Subcutaneous adipose tissue (tissue), 4 donors: ENCODE results near the gene SLC6A6. TPM values are rescaled to one million over a fixed set of nuclear protein-coding genes. Genes with fewer than 3 reads are reported as not detected.

Experiments
- total RNA-seq, 4 donors: library from RNA; depleted of rRNA; stranded (reverse); fragments of >200 nt; gene quantifications; one replicate each; pipeline ENCODE4 v1.1.0, GENCODE V29; 2016
- TF ChIP-seq, protein P1 (sequence below): fragments of 450-650 bp; IDR thresholded peaks from one replicate; pipeline ENCODE4 v1.5.1; 2016; ENCODE audit warnings: low read depth, mild to moderate bottlenecking, control low read depth, antibody characterized with exemption, moderate library complexity

Gene SLC6A6
- total RNA-seq, 4 donors from 2014 or later, result 20.5 to 64.8 (median 30.7) TPM

DNA sequence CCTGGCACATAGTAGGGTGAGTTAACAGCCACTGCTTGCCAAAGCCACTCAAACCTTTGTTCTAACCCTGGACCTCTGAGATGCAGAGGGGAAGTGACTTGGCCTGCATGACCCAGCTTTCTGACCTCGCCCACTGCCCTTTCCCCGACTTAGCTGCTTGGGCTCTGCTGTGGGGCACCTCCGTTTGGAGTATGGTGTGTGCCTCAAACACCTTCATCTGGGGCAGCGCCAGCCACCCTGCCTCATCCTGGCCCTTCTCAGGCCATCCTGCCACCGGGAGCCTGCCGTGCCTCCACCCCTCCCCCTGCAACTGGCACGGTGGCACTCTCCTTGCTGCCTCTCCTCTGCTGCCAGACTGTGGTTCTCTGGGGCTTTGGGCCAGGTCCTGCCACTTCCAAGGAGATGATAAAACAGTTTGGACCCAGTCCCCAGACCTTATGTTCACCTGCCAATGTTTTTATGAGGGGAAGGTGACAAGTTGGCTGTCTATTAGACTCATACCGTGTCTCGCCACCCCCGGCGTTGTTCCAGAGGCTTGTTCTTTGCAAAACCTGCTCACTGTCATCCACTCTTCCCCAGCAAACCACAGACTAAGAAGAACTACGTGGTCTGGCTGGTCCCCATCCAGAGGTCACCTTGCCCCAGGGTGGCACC, 32.2 kb downstream of the SLC6A6 start:
- TF ChIP-seq, protein P1, sequence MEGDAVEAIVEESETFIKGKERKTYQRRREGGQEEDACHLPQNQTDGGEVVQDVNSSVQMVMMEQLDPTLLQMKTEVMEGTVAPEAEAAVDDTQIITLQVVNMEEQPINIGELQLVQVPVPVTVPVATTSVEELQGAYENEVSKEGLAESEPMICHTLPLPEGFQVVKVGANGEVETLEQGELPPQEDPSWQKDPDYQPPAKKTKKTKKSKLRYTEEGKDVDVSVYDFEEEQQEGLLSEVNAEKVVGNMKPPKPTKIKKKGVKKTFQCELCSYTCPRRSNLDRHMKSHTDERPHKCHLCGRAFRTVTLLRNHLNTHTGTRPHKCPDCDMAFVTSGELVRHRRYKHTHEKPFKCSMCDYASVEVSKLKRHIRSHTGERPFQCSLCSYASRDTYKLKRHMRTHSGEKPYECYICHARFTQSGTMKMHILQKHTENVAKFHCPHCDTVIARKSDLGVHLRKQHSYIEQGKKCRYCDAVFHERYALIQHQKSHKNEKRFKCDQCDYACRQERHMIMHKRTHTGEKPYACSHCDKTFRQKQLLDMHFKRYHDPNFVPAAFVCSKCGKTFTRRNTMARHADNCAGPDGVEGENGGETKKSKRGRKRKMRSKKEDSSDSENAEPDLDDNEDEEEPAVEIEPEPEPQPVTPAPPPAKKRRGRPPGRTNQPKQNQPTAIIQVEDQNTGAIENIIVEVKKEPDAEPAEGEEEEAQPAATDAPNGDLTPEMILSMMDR, result no peak

DNA sequence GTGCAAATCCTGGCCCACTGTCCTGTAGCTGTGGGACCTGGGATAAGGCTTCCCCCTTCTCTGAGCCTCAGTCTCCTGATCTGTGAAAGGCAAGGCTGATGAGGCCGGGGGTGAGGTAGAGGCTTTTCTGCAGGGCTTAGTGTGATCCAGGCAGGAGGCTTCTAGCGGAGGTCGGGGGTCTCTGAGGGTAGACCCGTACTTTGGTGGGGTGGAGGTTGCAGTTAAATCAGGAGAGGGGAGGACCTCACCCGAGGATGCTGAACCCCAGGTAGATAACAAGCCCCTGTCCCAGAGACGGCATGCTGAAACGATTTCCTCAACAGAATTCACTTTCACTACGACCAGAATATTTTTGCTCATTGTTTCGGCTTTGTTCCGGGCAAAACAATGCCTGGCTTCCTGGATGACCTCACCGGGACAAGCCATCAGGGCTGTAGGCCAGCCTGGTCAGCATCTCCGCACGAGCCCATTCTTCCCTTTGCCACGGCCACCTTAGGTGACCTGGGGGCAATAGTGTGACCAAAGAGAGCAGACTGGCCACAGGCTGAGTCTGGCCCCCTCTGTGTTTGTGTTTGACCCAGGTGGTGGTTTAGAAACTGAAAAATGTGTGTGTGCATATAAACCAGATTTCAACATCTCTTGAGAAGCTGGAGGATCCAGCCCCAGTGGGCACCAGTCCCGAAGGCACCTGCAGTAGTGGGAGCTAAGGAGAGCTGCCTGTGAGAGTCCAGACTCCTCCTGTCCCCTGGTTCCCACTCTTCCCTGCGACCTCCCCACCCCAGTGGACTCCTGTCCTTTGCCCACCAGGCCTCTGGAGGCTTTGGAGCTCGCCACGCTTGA, 33.0 kb downstream of the SLC6A6 start:
- TF ChIP-seq, protein P1, result no peak

DNA sequence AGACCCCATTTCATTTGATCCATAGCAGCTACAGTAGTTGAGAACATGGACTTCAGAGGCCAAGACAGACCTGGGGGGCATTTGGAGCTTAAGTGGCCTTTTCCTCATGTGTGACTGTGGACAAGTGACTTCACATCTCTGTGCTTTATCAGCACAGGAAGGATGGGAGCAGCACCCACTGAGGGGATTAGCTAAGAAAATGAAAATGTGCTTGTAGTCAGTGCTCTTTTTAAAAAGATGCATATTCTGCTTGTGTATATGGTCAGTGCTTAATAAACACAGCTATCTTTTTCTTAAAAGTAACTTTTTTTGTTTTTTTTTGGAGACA, 34.5 kb downstream of the SLC6A6 start:
- TF ChIP-seq, protein P1, result no peak

DNA sequence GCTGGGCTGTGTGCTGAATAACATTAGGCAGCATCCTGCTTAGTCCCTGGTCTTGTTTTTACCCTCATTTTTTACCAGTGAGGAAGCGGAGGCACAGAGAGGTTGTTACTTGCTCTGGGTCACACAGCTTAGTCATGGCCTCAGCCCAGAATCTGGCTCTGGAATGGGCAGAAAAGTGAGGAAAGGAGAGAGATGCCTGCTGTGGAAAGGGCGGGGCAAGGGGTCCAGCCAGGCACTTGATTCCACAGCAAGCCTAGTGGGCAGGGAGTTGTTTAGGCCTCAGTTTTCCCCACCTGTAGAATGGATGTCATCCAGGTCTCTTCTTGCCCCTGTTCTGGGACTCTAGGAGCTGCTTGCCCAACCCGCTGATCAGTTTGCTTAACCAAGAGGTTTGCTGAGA, 35.9 kb downstream of the SLC6A6 start:
- TF ChIP-seq, protein P1, result no peak

DNA sequence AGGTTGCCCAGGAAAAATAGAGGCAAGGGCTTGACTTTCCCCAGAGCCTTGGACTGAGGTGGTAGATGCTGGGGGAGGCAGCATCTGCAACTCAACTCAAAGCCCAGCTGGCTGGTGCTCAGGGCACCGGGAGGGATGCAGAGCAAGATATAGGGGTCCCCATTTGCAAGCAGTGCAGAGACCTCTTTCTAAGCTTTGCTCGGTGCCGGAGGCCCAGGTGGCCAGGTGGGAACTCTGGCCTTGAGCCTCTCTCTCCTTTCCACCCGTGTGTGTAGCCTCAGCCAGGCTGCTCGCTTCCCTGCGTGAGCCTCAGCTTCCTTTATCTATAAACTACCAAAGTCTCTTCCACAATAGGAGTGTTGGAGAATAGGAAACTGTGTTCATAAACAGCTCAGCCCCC, 36.5 kb downstream of the SLC6A6 start:
- TF ChIP-seq, protein P1, result no peak

DNA sequence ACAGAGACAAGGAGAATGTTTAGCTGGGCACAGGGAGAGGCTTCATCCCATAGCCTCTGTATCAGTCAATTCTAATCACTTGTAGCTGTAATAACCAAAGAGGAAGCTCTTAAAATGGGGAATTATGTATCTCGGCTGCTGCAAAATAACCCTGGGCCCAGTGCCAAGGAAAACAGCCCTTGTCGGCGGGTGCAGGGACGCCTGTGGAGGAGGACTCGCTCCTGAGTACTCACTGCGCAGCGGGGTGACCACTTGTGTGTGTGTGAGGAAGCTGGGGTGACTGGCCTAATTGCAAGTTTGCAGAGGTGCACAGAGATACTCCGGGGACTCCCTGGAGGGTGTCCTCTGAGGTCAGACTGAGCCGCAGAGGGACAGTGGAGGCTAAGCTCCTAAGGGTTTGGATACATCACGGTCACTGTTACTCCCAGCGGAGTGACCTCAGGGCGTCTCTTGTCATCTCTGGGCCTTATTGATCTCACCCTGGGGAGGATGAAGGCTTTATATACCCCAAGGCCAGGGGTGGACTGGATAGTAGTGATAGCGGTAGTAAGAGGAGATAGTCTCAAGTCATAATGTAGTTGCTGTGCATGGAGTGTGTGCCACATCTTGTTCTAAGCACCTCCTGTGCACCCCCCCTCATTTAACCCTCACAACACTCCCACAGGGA, 37.2 kb downstream of the SLC6A6 start:
- TF ChIP-seq, protein P1, result no peak

DNA sequence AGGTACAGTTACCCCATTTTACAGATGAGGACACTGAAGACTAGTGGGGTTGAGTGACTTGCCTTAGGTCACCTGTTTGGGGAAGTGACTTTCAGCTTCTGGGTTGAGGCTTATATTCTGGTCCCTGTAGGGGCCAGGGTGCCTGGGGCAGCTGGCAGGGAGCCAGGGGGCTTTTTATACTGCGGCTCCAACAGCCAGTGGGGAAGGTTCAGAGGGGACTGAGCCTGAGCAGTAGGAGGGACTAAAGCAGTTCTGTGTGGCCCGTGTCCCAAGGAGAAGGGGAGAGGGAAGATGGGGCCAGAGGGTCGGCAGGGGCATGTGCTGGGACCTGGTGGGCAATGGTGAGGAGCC, 37.7 kb downstream of the SLC6A6 start:
- TF ChIP-seq, protein P1, result no peak
